WTC11 (cell line): ENCODE measurements around the gene TEX11.

ENCODE experiments used
- CREM ChIP-seq: sonication (generic); formaldehyde crosslinking; IDR thresholded peaks from 2 replicates; pipeline ENCODE4 v1.8.1; 2022; ENCODE audit warnings: mild to moderate bottlenecking, missing genetic modification reagents, moderate library complexity
- JAZF1 ChIP-seq: fragments of 250-450 bp; sonication (Bioruptor Pico); IDR thresholded peaks from 2 replicates; pipeline ENCODE4 v1.9.0; 2021; ENCODE audit warnings: moderate library complexity, mild to moderate bottlenecking, inconsistent platforms
- TEAD1 ChIP-seq: sonication (generic); formaldehyde crosslinking; IDR thresholded peaks from 2 replicates; pipeline ENCODE4 v1.8.0; 2022; ENCODE audit warnings: mild to moderate bottlenecking, missing genetic modification reagents
- TEAD4 ChIP-seq: sonication (generic); formaldehyde crosslinking; IDR thresholded peaks from 2 replicates; pipeline ENCODE4 v1.8.0; 2022; ENCODE audit warnings: mild to moderate bottlenecking, missing genetic modification reagents
- TP53 ChIP-seq: sonication (generic); formaldehyde crosslinking; IDR thresholded peaks from 2 replicates; pipeline ENCODE4 v1.8.1; 2023; ENCODE audit warnings: mild to moderate bottlenecking, missing genetic modification reagents
- ZNF219 ChIP-seq: sonication (generic); formaldehyde crosslinking; IDR thresholded peaks from 2 replicates; pipeline ENCODE4 v1.8.0; 2023; ENCODE audit warnings: missing genetic modification reagents, mild to moderate bottlenecking, borderline replicate concordance
- TF ChIP-seq, protein P1 (sequence below): sonication (generic); formaldehyde crosslinking; IDR thresholded peaks from 2 replicates; pipeline ENCODE4 v1.8.1; 2023; ENCODE audit warnings: mild to moderate bottlenecking, missing genetic modification reagents, moderate library complexity
- TF ChIP-seq, protein P2 (sequence below): sonication (generic); formaldehyde crosslinking; IDR thresholded peaks from 2 replicates; pipeline ENCODE4 v1.8.1; 2022; ENCODE audit warnings: low read depth, missing genetic modification reagents, borderline replicate concordance
- TF ChIP-seq, protein P3 (sequence below): sonication (generic); formaldehyde crosslinking; IDR thresholded peaks from 2 replicates; pipeline ENCODE4 v1.8.0; 2022; ENCODE audit warnings: mild to moderate bottlenecking, missing genetic modification reagents
- TF ChIP-seq, protein P4 (sequence below): fragments of 200-600 bp; IDR thresholded peaks from 2 replicates; pipeline ENCODE4 v1.8.0; 2022; ENCODE audit warnings: antibody characterized with exemption

DNA sequence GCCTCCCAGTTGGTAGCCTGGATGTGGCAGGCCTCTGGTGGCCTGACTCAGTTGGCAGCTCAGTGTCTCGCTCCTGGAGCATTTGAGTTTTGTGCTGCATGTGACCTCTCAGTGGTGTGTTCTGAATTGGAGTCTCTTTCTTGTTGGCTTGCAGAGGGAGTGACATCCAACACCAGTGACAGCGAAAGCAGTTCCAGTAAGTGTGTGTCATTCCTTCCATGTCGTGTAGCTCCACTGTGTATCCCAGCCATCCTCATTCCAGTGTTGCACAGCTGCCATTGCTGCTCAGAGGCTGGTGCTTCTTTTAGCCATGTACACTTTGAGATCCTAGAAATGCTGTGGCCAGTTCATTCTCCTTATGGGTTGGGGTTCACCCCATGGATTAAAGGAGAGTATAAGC is 411.5 kb downstream of the TEX11 start:
- TF ChIP-seq, protein P1, sequence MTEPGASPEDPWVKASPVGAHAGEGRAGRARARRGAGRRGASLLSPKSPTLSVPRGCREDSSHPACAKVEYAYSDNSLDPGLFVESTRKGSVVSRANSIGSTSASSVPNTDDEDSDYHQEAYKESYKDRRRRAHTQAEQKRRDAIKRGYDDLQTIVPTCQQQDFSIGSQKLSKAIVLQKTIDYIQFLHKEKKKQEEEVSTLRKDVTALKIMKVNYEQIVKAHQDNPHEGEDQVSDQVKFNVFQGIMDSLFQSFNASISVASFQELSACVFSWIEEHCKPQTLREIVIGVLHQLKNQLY, result no peak
- TF ChIP-seq TEAD1 (CRISPR knock-in tag) (no peak), TP53 (no peak), TEAD4 (CRISPR knock-in tag) (no peak), JAZF1 (CRISPR knock-in tag) (no peak), CREM (no peak), ZNF219 (CRISPR knock-in tag) (no peak)
- TF ChIP-seq, protein P2, sequence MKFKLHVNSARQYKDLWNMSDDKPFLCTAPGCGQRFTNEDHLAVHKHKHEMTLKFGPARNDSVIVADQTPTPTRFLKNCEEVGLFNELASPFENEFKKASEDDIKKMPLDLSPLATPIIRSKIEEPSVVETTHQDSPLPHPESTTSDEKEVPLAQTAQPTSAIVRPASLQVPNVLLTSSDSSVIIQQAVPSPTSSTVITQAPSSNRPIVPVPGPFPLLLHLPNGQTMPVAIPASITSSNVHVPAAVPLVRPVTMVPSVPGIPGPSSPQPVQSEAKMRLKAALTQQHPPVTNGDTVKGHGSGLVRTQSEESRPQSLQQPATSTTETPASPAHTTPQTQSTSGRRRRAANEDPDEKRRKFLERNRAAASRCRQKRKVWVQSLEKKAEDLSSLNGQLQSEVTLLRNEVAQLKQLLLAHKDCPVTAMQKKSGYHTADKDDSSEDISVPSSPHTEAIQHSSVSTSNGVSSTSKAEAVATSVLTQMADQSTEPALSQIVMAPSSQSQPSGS (CRISPR knock-in tag), result no peak
- TF ChIP-seq, protein P3, sequence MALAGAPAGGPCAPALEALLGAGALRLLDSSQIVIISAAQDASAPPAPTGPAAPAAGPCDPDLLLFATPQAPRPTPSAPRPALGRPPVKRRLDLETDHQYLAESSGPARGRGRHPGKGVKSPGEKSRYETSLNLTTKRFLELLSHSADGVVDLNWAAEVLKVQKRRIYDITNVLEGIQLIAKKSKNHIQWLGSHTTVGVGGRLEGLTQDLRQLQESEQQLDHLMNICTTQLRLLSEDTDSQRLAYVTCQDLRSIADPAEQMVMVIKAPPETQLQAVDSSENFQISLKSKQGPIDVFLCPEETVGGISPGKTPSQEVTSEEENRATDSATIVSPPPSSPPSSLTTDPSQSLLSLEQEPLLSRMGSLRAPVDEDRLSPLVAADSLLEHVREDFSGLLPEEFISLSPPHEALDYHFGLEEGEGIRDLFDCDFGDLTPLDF (CRISPR knock-in tag), result no peak
- TF ChIP-seq, protein P4, sequence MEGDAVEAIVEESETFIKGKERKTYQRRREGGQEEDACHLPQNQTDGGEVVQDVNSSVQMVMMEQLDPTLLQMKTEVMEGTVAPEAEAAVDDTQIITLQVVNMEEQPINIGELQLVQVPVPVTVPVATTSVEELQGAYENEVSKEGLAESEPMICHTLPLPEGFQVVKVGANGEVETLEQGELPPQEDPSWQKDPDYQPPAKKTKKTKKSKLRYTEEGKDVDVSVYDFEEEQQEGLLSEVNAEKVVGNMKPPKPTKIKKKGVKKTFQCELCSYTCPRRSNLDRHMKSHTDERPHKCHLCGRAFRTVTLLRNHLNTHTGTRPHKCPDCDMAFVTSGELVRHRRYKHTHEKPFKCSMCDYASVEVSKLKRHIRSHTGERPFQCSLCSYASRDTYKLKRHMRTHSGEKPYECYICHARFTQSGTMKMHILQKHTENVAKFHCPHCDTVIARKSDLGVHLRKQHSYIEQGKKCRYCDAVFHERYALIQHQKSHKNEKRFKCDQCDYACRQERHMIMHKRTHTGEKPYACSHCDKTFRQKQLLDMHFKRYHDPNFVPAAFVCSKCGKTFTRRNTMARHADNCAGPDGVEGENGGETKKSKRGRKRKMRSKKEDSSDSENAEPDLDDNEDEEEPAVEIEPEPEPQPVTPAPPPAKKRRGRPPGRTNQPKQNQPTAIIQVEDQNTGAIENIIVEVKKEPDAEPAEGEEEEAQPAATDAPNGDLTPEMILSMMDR, result no peak
